Natural killer cell (primary cell): ENCODE data around the gene CRB3. TPM values are rescaled to one million over a fixed set of nuclear protein-coding genes. Genes with fewer than 3 reads are reported as not detected.

ENCODE experiments used
- ATAC-seq, 3 donors: fragments of 150-1000 bp in 2 of 3; fragments of 200-7000 bp in 1 of 3; cut with Tn5 transposase; 1 replicate in 1 of 3; 2 replicates in 2 of 3; pipeline ENCODE4 v1.10.0; 2021; ENCODE audit warnings: mild to moderate bottlenecking in 2 of 3, moderate library complexity in 2 of 3
- DNase-seq, 2 donors: peaks; one replicate each; pipeline versions ENCODE4 v3.0.0 to v3.0.0-alpha.2; 2013 to 2021; ENCODE audit warnings: mixed read lengths in 1 of 2
- H3K27ac ChIP-seq: one replicate; pipeline ENCODE4 v1.5.1; 2013; ENCODE audit warnings: mild to moderate bottlenecking, low read length
- H3K27me3 ChIP-seq: one replicate; pipeline ENCODE4 v1.6.1; 2013; ENCODE audit warnings: low read length; ENCODE audit not compliant: control insufficient read depth, insufficient read depth
- H3K36me3 ChIP-seq: one replicate; pipeline ENCODE4 v1.6.1; 2013; ENCODE audit warnings: low read length; ENCODE audit not compliant: control insufficient read depth, insufficient read depth
- H3K4me1 ChIP-seq: one replicate; pipeline ENCODE4 v1.6.1; 2013; ENCODE audit warnings: low read length; ENCODE audit not compliant: control insufficient read depth, insufficient read depth
- H3K4me3 ChIP-seq: one replicate; pipeline ENCODE4 v1.5.1; 2013; ENCODE audit warnings: low read length
- H3K9me3 ChIP-seq: one replicate; pipeline ENCODE4 v1.6.1; 2013; ENCODE audit warnings: low read length; ENCODE audit not compliant: control insufficient read depth, insufficient read depth
- H3K27ac Mint-ChIP-seq, 2 donors: one replicate each; pipeline ENCODE4 v1.8.0; 2022; ENCODE audit warnings: mild to moderate bottlenecking in 2 of 2, mixed read lengths in 2 of 2, moderate library complexity in 1 of 2
- H3K27me3 Mint-ChIP-seq, 2 donors: one replicate each; pipeline ENCODE4 v1.8.0; 2022; ENCODE audit warnings: low read depth in 2 of 2, mixed read lengths in 2 of 2
- H3K36me3 Mint-ChIP-seq: one replicate; pipeline ENCODE4 v1.8.0; 2022; ENCODE audit warnings: mixed read lengths
- H3K4me1 Mint-ChIP-seq, 2 donors: one replicate each; pipeline ENCODE4 v1.8.0; 2022; ENCODE audit warnings: mixed read lengths in 2 of 2
- H3K4me3 Mint-ChIP-seq: one replicate; pipeline ENCODE4 v1.8.0; 2022; ENCODE audit warnings: mild to moderate bottlenecking, moderate library complexity, mixed read lengths
- H3K9me3 Mint-ChIP-seq, 2 donors: one replicate each; pipeline ENCODE4 v1.8.0; 2022; ENCODE audit warnings: mixed read lengths in 2 of 2
- CTCF ChIP-seq: fragments of 200-600 bp; IDR thresholded peaks from one replicate; pipeline ENCODE4 v1.8.0; 2022; ENCODE audit warnings: antibody characterized with exemption
- WGBS: methylation state at CpG from one replicate; pipeline ENCODE4 v1.1.7; 2013; ENCODE audit warnings: missing lambda C conversion rate; ENCODE audit not compliant: insufficient coverage; 5-methylcytosine and 5-hydroxymethylcytosine counted together
- intact Hi-C: fragments of 100-400 bp; cut with micrococcal nuclease; formaldehyde crosslinking; loops from one replicate; pipeline ENCODE4 v1.14.2; 2022
- total RNA-seq, 4 donors: library from RNA; stranded (reverse); fragments of 120-200 nt in 1 of 4; gene quantifications; one replicate each; pipeline versions ENCODE4 v1.2.3 to v1.2.4, GENCODE V29; 2013 to 2022

Gene CRB3
- total RNA-seq, 3 donors from 2014 or later (not counting 1 experiment from before 2014, with no cell fraction given), result 0.59 to 1.1 TPM; not detected in 1

GRCh38 chr19:6416658-6417405 is 47.2 kb upstream of the CRB3 start:
- ATAC-seq, result no peak
- no peaks in the 10 kb centered on the region for H3K27me3 Mint-ChIP-seq
- WGBS, result 96% methylated on average over 29 of the region's 29 CpGs
- H3K4me1 Mint-ChIP-seq, result peaks cover under 1 to 19% of the 10 kb centered on the region in 2 donors
- no peak for DNase-seq
- H3K27ac ChIP-seq, result no peak overlapping the region
- H3K27ac Mint-ChIP-seq, result no peak overlapping the region
- H3K9me3 ChIP-seq, result no peaks in the 10 kb centered on the region
- H3K36me3 ChIP-seq, result peaks cover 73% of the 10 kb centered on the region
- H3K4me1 ChIP-seq, result peaks cover 2% of the 10 kb centered on the region
- intact Hi-C loops, result no loop called here
- H3K4me3 Mint-ChIP-seq, result no peak overlapping the region
- no peak for TF ChIP-seq CTCF
- no peaks in the 10 kb centered on the region for H3K9me3 Mint-ChIP-seq
- H3K36me3 Mint-ChIP-seq, result no peaks in the 10 kb centered on the region
- H3K27me3 ChIP-seq, result no peaks in the 10 kb centered on the region
- no peak overlapping the region for H3K4me3 ChIP-seq

- H3K4me1 ChIP-seq, result peaks cover 13% of the 10 kb centered on the region
- Mint-ChIP-seq H3K4me3 (no peak overlapping the region), H3K27me3 (no peaks in the 10 kb centered on the region), H3K36me3 (no peaks in the 10 kb centered on the region), H3K4me1 (peaks cover 12 to 30% of the 10 kb centered on the region in 2 donors), H3K9me3 (no peaks in the 10 kb centered on the region), H3K27ac (no peak overlapping the region)
- ATAC-seq (no peak), DNase-seq (no peak)
- H3K9me3 ChIP-seq, result no peaks in the 10 kb centered on the region
- 94% methylated on average over 33 of the region's 33 CpGs for WGBS
- H3K4me3 ChIP-seq, result no peak overlapping the region
- peaks cover 78% of the 10 kb centered on the region for H3K36me3 ChIP-seq
- intact Hi-C loops, result no loop called here
- no peak for TF ChIP-seq CTCF
- no peak overlapping the region for H3K27ac ChIP-seq
- no peaks in the 10 kb centered on the region for H3K27me3 ChIP-seq
These were observed 46.1 kb upstream of the CRB3 start for GRCh38 chr19:6417713-6418561.

GRCh38 chr19:6418562-6418932 is 45.5 kb upstream of the CRB3 start:
- no peaks in the 10 kb centered on the region for H3K27me3 Mint-ChIP-seq
- H3K9me3 ChIP-seq, result no peaks in the 10 kb centered on the region
- no peak overlapping the region for H3K4me3 ChIP-seq
- no peaks in the 10 kb centered on the region for H3K9me3 Mint-ChIP-seq
- H3K27ac ChIP-seq, result no peak overlapping the region
- no peaks in the 10 kb centered on the region for H3K27me3 ChIP-seq
- H3K36me3 ChIP-seq, result peaks cover 78% of the 10 kb centered on the region
- ATAC-seq (no peak), DNase-seq (no peak)
- intact Hi-C loops, result no loop called here
- H3K27ac Mint-ChIP-seq, result no peak overlapping the region
- no peak for TF ChIP-seq CTCF
- peaks cover 20% of the 10 kb centered on the region for H3K4me1 ChIP-seq
- WGBS, result 96% methylated on average over 19 of the region's 19 CpGs
- peaks cover 18 to 36% of the 10 kb centered on the region in 2 donors for H3K4me1 Mint-ChIP-seq
- H3K36me3 Mint-ChIP-seq, result no peaks in the 10 kb centered on the region
- H3K4me3 Mint-ChIP-seq, result no peak overlapping the region
